K562 (cell line): Measurements from ENCODE around the gene NUP210. TPM values are rescaled to one million over a fixed set of nuclear protein-coding genes. Genes with fewer than 3 reads are reported as not detected.

ENCODE experiments used
- ATAC-seq: fragments of 200-7000 bp; cut with Tn5 transposase; 3 replicates; pipeline ENCODE4 v1.9.1; 2020; ENCODE audit warnings: moderate library complexity
- BruUV-seq: library from RNA; stranded (reverse); fragments of 400-500 nt; replicated peaks from 2 replicates; lab custom pipeline; 2021; lab: Mats Ljungman, UMichigan
- CTCF ChIA-PET: fragments of 300-600 bp; formaldehyde crosslinking; extraction: SDS; loops from one replicate; lab custom pipeline; 2021; ENCODE audit warnings: low intra/inter-chr PET ratio; lab: Yijun Ruan, JAX
- POLR2A ChIA-PET: fragments of 300-600, 350-650 bp; sonication (Branson Sonifier 250); formaldehyde crosslinking; extraction: SDS; loops from one replicate; lab custom pipeline; 2021; ENCODE audit warnings: antibody characterized with exemption, inconsistent platforms; lab: Yijun Ruan, JAX
- DNase-seq, 4 experiments: peaks; one replicate each; pipeline versions ENCODE4 v3.0.0 to v3.0.0-alpha.2; 2011 to 2018; ENCODE audit warnings: low spot score in 3 of 4, mixed read lengths in 3 of 4; ENCODE audit errors: extremely low read depth in 1 of 4
- FAIRE-seq: peaks from 2 replicates; lab custom pipeline; 2011; peaks lifted over from hg19 to GRCh38; lab: Jason Lieb, UNC
- H2AFZ ChIP-seq: 2 replicates; pipeline ENCODE4 v1.6.0; 2011; ENCODE audit warnings: low read depth, low read length, control low read depth, inconsistent platforms
- H3K27ac ChIP-seq: fragments of 200-600 bp; 3 replicates; pipeline ENCODE4 v1.8.0; 2011; ENCODE audit warnings: low read depth, mild to moderate bottlenecking, control low read depth, inconsistent platforms, low read length, moderate library complexity, mixed read lengths; ENCODE audit errors: extremely low read depth
- H3K27me3 ChIP-seq, 2 experiments: fragments of 300-600 bp in 1 of 2; 2 replicates in 1 of 2; 3 replicates in 1 of 2; pipeline versions ENCODE4 v1.6.0 to v1.8.0; 2011; ENCODE audit warnings: inconsistent platforms in 2 of 2, low read length in 2 of 2, mild to moderate bottlenecking in 1 of 2, mixed read lengths in 1 of 2, moderate library complexity in 1 of 2; ENCODE audit not compliant: control insufficient read depth in 2 of 2, insufficient read depth in 2 of 2
- H3K36me3 ChIP-seq: fragments of 300-600 bp; 3 replicates; pipeline ENCODE4 v1.8.0; 2011; ENCODE audit warnings: mild to moderate bottlenecking, low read length, inconsistent platforms; ENCODE audit not compliant: control insufficient read depth, insufficient read depth
- H3K4me1 ChIP-seq, 2 experiments: fragments of 200-600 bp in 1 of 2; replicated peaks in 1 of 2; 2 replicates in 1 of 2; 3 replicates in 1 of 2; pipeline versions ENCODE4 v1.5.1 to v1.8.0; 2011; ENCODE audit warnings: inconsistent platforms in 2 of 2, low read length in 2 of 2, mild to moderate bottlenecking in 1 of 2, mixed read lengths in 1 of 2, moderate library complexity in 1 of 2; ENCODE audit not compliant: control insufficient read depth in 2 of 2, insufficient read depth in 2 of 2
- H3K4me2 ChIP-seq: 2 replicates; pipeline ENCODE4 v1.6.1; 2011; ENCODE audit warnings: low read length, control low read depth, inconsistent platforms, mixed read lengths; ENCODE audit not compliant: insufficient read depth
- H3K4me3 ChIP-seq: fragments of 200-600 bp; sonication (generic), shearing (Covaris generic); 2 replicates; pipeline ENCODE4 v1.5.1; 2016; ENCODE audit warnings: control low read depth, inconsistent platforms
- H3K79me2 ChIP-seq: fragments of 200-600 bp; 3 replicates; pipeline ENCODE4 v1.8.0; 2011; ENCODE audit warnings: low read length, inconsistent platforms; ENCODE audit not compliant: control insufficient read depth, insufficient read depth
- H3K9ac ChIP-seq, 2 experiments: 2 replicates each; pipeline versions ENCODE4 v1.6.0 to v1.6.1; 2011; ENCODE audit warnings: low read depth in 2 of 2, low read length in 2 of 2, control low read depth in 1 of 2, inconsistent platforms in 1 of 2, mild to moderate bottlenecking in 1 of 2, mixed read lengths in 1 of 2; ENCODE audit not compliant: insufficient read depth in 1 of 2
- H3K9me1 ChIP-seq: one replicate; pipeline ENCODE4 v1.6.0; 2011; ENCODE audit warnings: inconsistent platforms, mild to moderate bottlenecking, low read length, moderate library complexity; ENCODE audit not compliant: control insufficient read depth, insufficient read depth
- H3K9me3 ChIP-seq: replicated peaks from 2 replicates; pipeline ENCODE4 v1.5.1; 2011; ENCODE audit warnings: low read depth, low read length, inconsistent platforms; ENCODE audit not compliant: control insufficient read depth, insufficient read depth
- H4K20me1 ChIP-seq: replicated peaks from 2 replicates; pipeline ENCODE4 v1.6.1; 2011; ENCODE audit warnings: low read length, inconsistent platforms, mixed read lengths; ENCODE audit not compliant: control insufficient read depth, insufficient read depth
- MAFK ChIP-seq: IDR thresholded peaks from 2 replicates; pipeline ENCODE4 v1.6.1; 2011; ENCODE audit warnings: low read length, improper control_type of control experiment
- POLR2G ChIP-seq: fragments of 200-400 bp; formaldehyde crosslinking; IDR thresholded peaks from 2 replicates; pipeline ENCODE4 v1.6.1; 2017; ENCODE audit warnings: low read depth, mild to moderate bottlenecking, antibody characterized with exemption, low read length, moderate library complexity
- WGBS: fragments of 100-300 bp; shearing (Covaris generic); methylation state at CpG from one replicate; pipeline ENCODE4 v1.1.6; 2016; ENCODE audit warnings: low coverage, mixed read lengths; ENCODE audit not compliant: insufficient coverage; ENCODE audit errors: missing lambda C conversion rate; 5-methylcytosine and 5-hydroxymethylcytosine counted together
- in situ Hi-C: fragments of 300-500 bp; cut with MboI; formaldehyde crosslinking; loops from 4 replicates; pipeline ENCODE4 v1.15.0; 2018; ENCODE audit warnings: inconsistent platforms, mixed read lengths
- intact Hi-C: fragments of 100-400 bp; cut with micrococcal nuclease; formaldehyde crosslinking; loops from 2 replicates; pipeline ENCODE4 v1.14.2; 2022
- polyA plus RNA-seq, 8 experiments: library from polyadenylated mRNA; depleted of rRNA in 4 of 8; stranded (reverse) in 5 of 8; unstranded in 3 of 8; fragments of >200 nt; fragmentation: Nextera tagmentation in 2 of 8; fragmentation: Illumina TruSeq in 1 of 8; extraction: Ambion mirVana in 2 of 8; extraction: Trizol in 1 of 8; gene quantifications; 2 replicates each; pipeline versions ENCODE4 v1.2.1 to v1.2.3, GENCODE V29; 2011 to 2014; ENCODE audit warnings: inconsistent platforms in 1 of 8, missing spikeins in 1 of 8
- total RNA-seq, 7 experiments: library from RNA; depleted of rRNA in 6 of 7; stranded (reverse); fragments of >200 nt in 6 of 7; fragmentation: Illumina TruSeq in 2 of 7; extraction: Trizol in 2 of 7; gene quantifications; 2 replicates each; pipeline versions ENCODE4 v1.2.1 to v1.2.3, GENCODE V29; 2011 to 2021; ENCODE audit warnings: low replicate concordance in 1 of 7
- TF ChIP-seq, protein P1 (sequence below): fragments of 250-450 bp; sonication (Bioruptor Pico); IDR thresholded peaks from 2 replicates; pipeline ENCODE4 v1.8.0; 2021; ENCODE audit warnings: borderline replicate concordance, mild to moderate bottlenecking, moderate library complexity; ENCODE audit not compliant: poor library complexity, severe bottlenecking

Gene NUP210
- total and polyA plus RNA-seq, 9 of the 15 experiments (the other 6 are each of a cell fraction or from before 2014, with no cell fraction given): 1.2 to 138 (median 44.0) TPM

DNA sequence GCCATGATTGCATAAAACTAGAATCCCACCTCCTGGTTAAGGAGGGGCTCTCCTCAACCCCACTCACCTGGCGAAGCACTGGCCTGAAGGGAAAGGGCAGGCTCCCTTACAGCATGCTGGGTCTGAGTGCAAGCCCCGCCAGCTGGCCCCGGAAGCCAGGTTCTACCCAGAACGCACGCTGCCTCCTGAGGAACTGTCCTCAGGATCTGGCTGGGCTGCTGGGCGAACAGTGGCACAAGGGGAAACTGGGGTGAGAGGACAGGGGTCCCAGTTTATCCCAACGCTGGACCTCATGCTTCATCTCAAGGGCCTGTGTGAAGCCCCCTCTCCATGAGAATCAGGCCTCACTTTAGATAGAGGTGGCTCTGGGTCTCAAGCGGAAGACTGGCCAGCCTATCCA is 47.5 kb downstream of the NUP210 start:
- 96% methylated on average over 8 of the region's 8 CpGs for WGBS
- H3K36me3 ChIP-seq: peaks cover 93% of the 10 kb centered on the region
- H3K4me2 ChIP-seq: no peak overlapping the region
- in situ Hi-C loops (no loop called here), intact Hi-C loops (no loop called here)
- H3K9ac ChIP-seq: no peak overlapping the region
- no peak overlapping the region for H3K27ac ChIP-seq
- FAIRE-seq (no peak), DNase-seq (no peak), ATAC-seq (no peak)
- H2AFZ ChIP-seq: no peak overlapping the region
- ChIA-PET POLR2A (interaction anchor here (0.7 to 1.2 kb wide), 2 partner anchors 29 to 58 kb away, joined by 3 read pairs; no protein-coding TSS in a partner anchor), CTCF (no interaction called here)
- H3K4me3 ChIP-seq: no peak overlapping the region
- TF ChIP-seq POLR2G: peak; percentile 34; the same call in 1 of the 2 replicates
- TF ChIP-seq, protein P1, sequence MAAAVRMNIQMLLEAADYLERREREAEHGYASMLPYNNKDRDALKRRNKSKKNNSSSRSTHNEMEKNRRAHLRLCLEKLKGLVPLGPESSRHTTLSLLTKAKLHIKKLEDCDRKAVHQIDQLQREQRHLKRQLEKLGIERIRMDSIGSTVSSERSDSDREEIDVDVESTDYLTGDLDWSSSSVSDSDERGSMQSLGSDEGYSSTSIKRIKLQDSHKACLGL (CRISPR knock-in tag): no peak
- no peaks in the 10 kb centered on the region for H3K9me3 ChIP-seq
- H4K20me1 ChIP-seq: peaks cover 6% of the 10 kb centered on the region; the same call in 1 of the 2 replicates
- H3K27me3 ChIP-seq: no peaks in the 10 kb centered on the region
- H3K9me1 ChIP-seq: no peaks in the 10 kb centered on the region
- BruUV-seq: no TSS peak
- no peaks in the 10 kb centered on the region for H3K79me2 ChIP-seq
- no peaks in the 10 kb centered on the region for H3K4me1 ChIP-seq

DNA sequence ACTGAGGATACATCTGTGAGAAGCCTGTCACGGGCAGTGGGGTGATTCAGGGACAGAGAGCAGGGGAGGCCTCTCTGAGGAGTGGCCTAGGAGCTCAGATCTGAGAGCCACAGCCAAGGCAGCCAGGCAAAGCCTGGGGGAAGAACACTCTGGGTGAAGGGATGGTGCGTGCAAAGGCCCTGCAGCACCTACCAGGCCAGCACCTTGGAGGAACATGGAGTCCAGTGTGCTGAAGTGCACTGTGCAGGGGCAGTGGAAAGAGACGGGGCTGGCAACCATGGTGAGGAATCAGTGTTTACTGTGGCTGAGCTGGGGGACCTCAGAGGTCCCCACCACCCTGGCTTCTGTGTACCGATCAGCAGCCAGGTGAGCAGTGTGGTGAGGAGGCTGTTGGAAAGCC is 48.0 kb downstream of the NUP210 start:
- intact Hi-C loops: no loop called here
- no peak overlapping the region for H2AFZ ChIP-seq
- ATAC-seq (no peak), FAIRE-seq (no peak), DNase-seq (no peak)
- CTCF ChIA-PET: no interaction called here
- BruUV-seq: no TSS peak
- no peaks in the 10 kb centered on the region for H3K9me1 ChIP-seq
- no peaks in the 10 kb centered on the region for H3K4me1 ChIP-seq
- H3K27me3 ChIP-seq: no peaks in the 10 kb centered on the region
- no peaks in the 10 kb centered on the region for H3K9me3 ChIP-seq
- POLR2A ChIA-PET: interaction anchor here (1.2 kb wide), 1 partner anchor 28 kb away, joined by 3 read pairs; no protein-coding TSS in a partner anchor
- peak overlapping the region in 1 of 2 experiments; percentile 53; a peak in 1 of 4 replicates for H3K9ac ChIP-seq
- 95% methylated on average over 4 of the region's 4 CpGs for WGBS
- in situ Hi-C loops: no loop called here
- peaks cover 94% of the 10 kb centered on the region for H3K36me3 ChIP-seq
- H3K79me2 ChIP-seq: no peaks in the 10 kb centered on the region
- peaks cover 6% of the 10 kb centered on the region; the same call in 1 of the 2 replicates for H4K20me1 ChIP-seq
- TF ChIP-seq POLR2G (peak; percentile 33), MAFK (no peak)
- H3K4me2 ChIP-seq: no peak overlapping the region
- no peak overlapping the region for H3K4me3 ChIP-seq
- H3K27ac ChIP-seq: no peak overlapping the region
